PC-3 (cell line): ENCODE results near the gene PYGM. TPM values are rescaled to one million over a fixed set of nuclear protein-coding genes. Genes with fewer than 3 reads are reported as not detected.

Experiments used
- ATAC-seq: fragments of 200-7000 bp; cut with Tn5 transposase; 2 replicates; pipeline ENCODE4 v1.9.1; 2020; ENCODE audit warnings: mild to moderate bottlenecking, moderate library complexity
- BruUV-seq: library from RNA; stranded (reverse); fragments of 400-500 nt; replicated peaks from 2 replicates; lab custom pipeline; 2021; lab: Mats Ljungman, UMichigan
- CTCF ChIA-PET: fragments of 300-600 bp; sonication (Branson Sonifier 250); formaldehyde crosslinking; loops from one replicate; lab custom pipeline; 2022; ENCODE audit warnings: antibody characterized with exemption; lab: Charles Lee
- POLR2A ChIA-PET: fragments of 300-600 bp; sonication (Branson Sonifier 250); formaldehyde crosslinking; loops from one replicate; lab custom pipeline; 2022; ENCODE audit warnings: antibody characterized with exemption; ENCODE audit not compliant: unreplicated experiment; lab: Charles Lee
- DNase-seq: peaks from one replicate; pipeline ENCODE4 v3.0.0-alpha.2; 2015
- H2AFZ ChIP-seq: fragments of 300-600 bp; sonication (generic); 2 replicates; pipeline ENCODE4 v1.6.0; 2016; ENCODE audit warnings: antibody characterized with exemption, low read length
- H3F3A ChIP-seq: fragments of 300-600 bp; sonication (generic); one replicate; pipeline ENCODE4 v1.6.0; 2017; ENCODE audit warnings: antibody characterized with exemption, low read length, control low read depth, mild to moderate bottlenecking; ENCODE audit not compliant: unreplicated experiment
- H3K27ac ChIP-seq: fragments of 300-600 bp; sonication (generic); 2 replicates; pipeline ENCODE4 v1.5.1; 2016; ENCODE audit warnings: mild to moderate bottlenecking, low read length
- H3K27me3 ChIP-seq: fragments of 300-600 bp; sonication (generic); 2 replicates; pipeline ENCODE4 v1.6.1; 2016; ENCODE audit warnings: low read length, mixed read lengths
- H3K36me3 ChIP-seq: fragments of 300-600 bp; sonication (generic); 2 replicates; pipeline ENCODE4 v1.6.1; 2016; ENCODE audit warnings: low read depth, mixed run types, low read length, mixed read lengths
- H3K4me1 ChIP-seq: fragments of 300-600 bp; sonication (generic); 2 replicates; pipeline ENCODE4 v1.5.1; 2016; ENCODE audit warnings: low read length; ENCODE audit not compliant: insufficient read depth
- H3K4me2 ChIP-seq: fragments of 300-600 bp; sonication (generic); 2 replicates; pipeline ENCODE4 v1.6.0; 2016; ENCODE audit warnings: low read length
- H3K4me3 ChIP-seq: fragments of 300-600 bp; sonication (generic); 2 replicates; pipeline ENCODE4 v1.5.1; 2016; ENCODE audit warnings: mild to moderate bottlenecking, low read length, mixed read lengths
- H3K79me2 ChIP-seq: fragments of 300-600 bp; sonication (generic); 2 replicates; pipeline ENCODE4 v1.6.1; 2017; ENCODE audit warnings: low read length, mixed read lengths
- H3K9ac ChIP-seq: fragments of 300-600 bp; sonication (generic); 2 replicates; pipeline ENCODE4 v1.6.0; 2016; ENCODE audit warnings: mild to moderate bottlenecking, low read length
- H3K9me2 ChIP-seq: fragments of 300-600 bp; sonication (generic); replicated peaks from 2 replicates; pipeline ENCODE4 v1.6.1; 2016; ENCODE audit warnings: mixed run types, low read length, mixed read lengths
- H3K9me3 ChIP-seq: fragments of 300-600 bp; sonication (generic); 2 replicates; pipeline ENCODE4 v1.6.1; 2016; ENCODE audit warnings: low read length, mixed read lengths
- H4K20me1 ChIP-seq: fragments of 300-600 bp; sonication (generic); 2 replicates; pipeline ENCODE4 v1.6.1; 2016; ENCODE audit warnings: low read length, mixed read lengths
- EZH2 ChIP-seq: fragments of 300-600 bp; sonication (generic); IDR thresholded peaks from one replicate; pipeline ENCODE4 v1.6.1; 2017; ENCODE audit warnings: antibody characterized with exemption, mild to moderate bottlenecking, low read length; ENCODE audit not compliant: unreplicated experiment
- EZH2phosphoT487 ChIP-seq: fragments of 300-600 bp; sonication (generic); IDR thresholded peaks from 2 replicates; pipeline ENCODE4 v1.6.1; 2018; ENCODE audit warnings: mild to moderate bottlenecking, antibody characterized with exemption, low read length, borderline replicate concordance
- intact Hi-C: fragments of 100-400 bp; cut with micrococcal nuclease; formaldehyde crosslinking; loops from 2 replicates; pipeline ENCODE4 v1.9.0; 2023
- total RNA-seq: library from RNA; depleted of rRNA; stranded (reverse); fragments of >200 nt; gene quantifications from 2 replicates; pipeline ENCODE4 v1.2.3, GENCODE V29; 2014
- TF ChIP-seq, protein P1 (sequence below): fragments of 300-600 bp; sonication (generic); conservative IDR thresholded peaks from 2 replicates; pipeline ENCODE4 v1.5.1; 2017; ENCODE audit warnings: antibody characterized with exemption, low read depth, mild to moderate bottlenecking, low read length

PYGM gene
- total RNA-seq, 1 experiment from 2014 or later = 0.95 TPM

DNA sequence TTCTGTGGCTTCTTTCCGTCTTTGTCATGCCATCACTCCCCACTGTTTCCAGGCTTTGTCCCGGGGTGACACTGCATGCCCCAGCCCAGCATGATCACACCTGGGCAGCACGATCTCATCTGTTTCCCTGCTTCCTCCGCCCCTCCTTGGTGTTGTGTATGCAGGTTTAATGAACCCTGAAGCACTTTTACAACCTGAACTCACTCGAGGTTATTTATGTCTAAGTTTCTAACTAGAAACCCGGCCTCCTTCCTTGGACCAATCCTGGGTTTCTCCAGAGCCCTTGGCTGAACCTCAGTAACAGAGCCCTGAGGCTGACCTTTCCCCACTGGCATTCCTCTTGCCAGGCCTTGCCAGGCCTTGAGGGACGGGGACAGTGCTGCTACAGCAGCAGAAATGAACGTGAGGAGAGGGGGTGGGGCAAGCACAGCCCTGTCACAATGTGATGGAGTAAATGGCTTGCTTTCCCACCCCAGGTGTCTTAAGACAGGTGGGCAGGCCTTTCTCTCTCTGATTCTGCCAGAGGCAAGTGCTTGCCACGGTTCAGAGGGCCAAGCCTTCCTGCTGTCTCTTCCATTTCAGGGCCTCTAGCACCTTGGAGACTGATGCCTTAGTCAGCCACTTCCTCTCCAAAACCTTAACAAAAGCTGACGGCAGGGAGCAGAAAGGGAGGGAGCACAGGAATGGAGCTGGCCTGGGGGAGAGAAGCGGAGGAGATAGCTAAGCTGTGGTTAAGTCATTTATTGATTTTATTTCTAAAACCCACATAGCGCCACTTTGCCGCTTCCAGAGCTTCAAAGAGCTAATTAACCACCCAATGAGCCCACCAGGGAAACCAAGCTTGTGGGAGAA lies 3.1 kb upstream of the PYGM start:
- no peak overlapping the region for H2AFZ ChIP-seq
- POLR2A ChIA-PET = interaction anchor here (1.5 kb wide), 1 partner anchor 16 kb away, joined by 7 read pairs; the partner anchor contains the start of gene SF1
- no peak overlapping the region for H3K4me2 ChIP-seq
- no peaks in the 10 kb centered on the region for H3K4me1 ChIP-seq
- BruUV-seq = no TSS peak
- peaks cover 41% of the 10 kb centered on the region for H3F3A ChIP-seq
- H3K9me3 ChIP-seq = no peaks in the 10 kb centered on the region
- TF ChIP-seq, protein P1, sequence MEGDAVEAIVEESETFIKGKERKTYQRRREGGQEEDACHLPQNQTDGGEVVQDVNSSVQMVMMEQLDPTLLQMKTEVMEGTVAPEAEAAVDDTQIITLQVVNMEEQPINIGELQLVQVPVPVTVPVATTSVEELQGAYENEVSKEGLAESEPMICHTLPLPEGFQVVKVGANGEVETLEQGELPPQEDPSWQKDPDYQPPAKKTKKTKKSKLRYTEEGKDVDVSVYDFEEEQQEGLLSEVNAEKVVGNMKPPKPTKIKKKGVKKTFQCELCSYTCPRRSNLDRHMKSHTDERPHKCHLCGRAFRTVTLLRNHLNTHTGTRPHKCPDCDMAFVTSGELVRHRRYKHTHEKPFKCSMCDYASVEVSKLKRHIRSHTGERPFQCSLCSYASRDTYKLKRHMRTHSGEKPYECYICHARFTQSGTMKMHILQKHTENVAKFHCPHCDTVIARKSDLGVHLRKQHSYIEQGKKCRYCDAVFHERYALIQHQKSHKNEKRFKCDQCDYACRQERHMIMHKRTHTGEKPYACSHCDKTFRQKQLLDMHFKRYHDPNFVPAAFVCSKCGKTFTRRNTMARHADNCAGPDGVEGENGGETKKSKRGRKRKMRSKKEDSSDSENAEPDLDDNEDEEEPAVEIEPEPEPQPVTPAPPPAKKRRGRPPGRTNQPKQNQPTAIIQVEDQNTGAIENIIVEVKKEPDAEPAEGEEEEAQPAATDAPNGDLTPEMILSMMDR = no peak
- TF ChIP-seq EZH2 (no peak), EZH2phosphoT487 (no peak)
- H3K27me3 ChIP-seq = no peaks in the 10 kb centered on the region
- H3K9me2 ChIP-seq = no peaks in the 10 kb centered on the region
- no peak overlapping the region for H3K4me3 ChIP-seq
- H3K9ac ChIP-seq = no peak overlapping the region
- H3K79me2 ChIP-seq = peaks cover 10% of the 10 kb centered on the region
- CTCF ChIA-PET = interaction anchor here (0.5 kb wide), 1 partner anchor 71 kb away, joined by 5 read pairs; no protein-coding TSS in a partner anchor
- H3K27ac ChIP-seq = no peak overlapping the region
- intact Hi-C loops = no loop called here
- H3K36me3 ChIP-seq = peaks cover 47% of the 10 kb centered on the region
- peaks cover 42% of the 10 kb centered on the region for H4K20me1 ChIP-seq
- ATAC-seq = peak; percentile 16; the same call in 1 of the 2 replicates
- DNase-seq = peak; percentile 28

DNA sequence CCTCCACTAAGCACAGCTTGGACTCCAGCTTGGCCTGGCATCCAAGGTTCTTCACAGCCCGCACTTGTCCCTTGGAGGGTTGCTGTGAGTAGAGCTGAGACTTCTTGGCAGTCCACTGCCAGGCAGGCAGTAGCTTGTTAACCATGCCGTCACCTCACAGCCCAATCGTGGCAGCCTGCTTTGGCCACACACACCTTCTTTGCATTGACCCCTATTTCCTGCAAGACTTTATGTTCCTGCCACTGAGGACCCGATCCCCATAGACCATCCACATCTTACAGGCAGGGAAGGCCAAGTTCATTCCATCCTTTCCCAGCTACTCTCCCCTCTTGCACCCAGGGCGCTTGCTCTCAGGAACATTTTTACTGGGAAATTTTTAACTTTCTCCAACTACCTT lies 2.5 kb upstream of the PYGM start:
- H3K9me3 ChIP-seq = no peaks in the 10 kb centered on the region
- no peaks in the 10 kb centered on the region for H3K4me1 ChIP-seq
- peaks cover 37% of the 10 kb centered on the region for H4K20me1 ChIP-seq
- H3F3A ChIP-seq = peaks cover 39% of the 10 kb centered on the region
- H3K9ac ChIP-seq = no peak overlapping the region
- H3K4me2 ChIP-seq = no peak overlapping the region
- no peak overlapping the region for H3K4me3 ChIP-seq
- no peak for TF ChIP-seq EZH2
- TF ChIP-seq, protein P1 = no peak
- no peak for TF ChIP-seq EZH2phosphoT487
- intact Hi-C loops = no loop called here
- CTCF ChIA-PET = no interaction called here
- H3K79me2 ChIP-seq = peaks cover 4% of the 10 kb centered on the region
- no peaks in the 10 kb centered on the region for H3K9me2 ChIP-seq
- H3K27ac ChIP-seq = no peak overlapping the region
- TSS peak; percentile 14 for BruUV-seq
- H2AFZ ChIP-seq = no peak overlapping the region
- POLR2A ChIA-PET = interaction anchor here (1.5 kb wide), 1 partner anchor 16 kb away, joined by 7 read pairs; the partner anchor contains the start of gene SF1
- no peaks in the 10 kb centered on the region for H3K27me3 ChIP-seq
- DNase-seq (no peak), ATAC-seq (no peak)
- peaks cover 40% of the 10 kb centered on the region for H3K36me3 ChIP-seq
